Esophagus muscularis mucosa (tissue), 3 donors: Measurements from ENCODE around the gene PITRM1.

Experiments used
- POLR2A ChIP-seq: fragments of 450-650 bp; IDR thresholded peaks from one replicate; pipeline ENCODE4 v1.6.1; 2017; ENCODE audit warnings: antibody characterized with exemption, moderate library complexity, mild to moderate bottlenecking, low read depth
- POLR2AphosphoS5 ChIP-seq, 2 donors: sonication (generic); formaldehyde crosslinking; IDR thresholded peaks; one replicate each; pipeline ENCODE4 v1.6.1; 2017; ENCODE audit warnings: antibody characterized with exemption in 2 of 2
- TF ChIP-seq, protein P1 (sequence below), 3 experiments: fragments of 200-600 bp in 2 of 3; fragments of 450-650 bp in 1 of 3; sonication (generic) in 2 of 3; IDR thresholded peaks; one replicate each; pipeline ENCODE4 v1.5.1; 2017 to 2019; ENCODE audit warnings: antibody characterized with exemption in 3 of 3, mild to moderate bottlenecking in 2 of 3, moderate library complexity in 1 of 3

DNA sequence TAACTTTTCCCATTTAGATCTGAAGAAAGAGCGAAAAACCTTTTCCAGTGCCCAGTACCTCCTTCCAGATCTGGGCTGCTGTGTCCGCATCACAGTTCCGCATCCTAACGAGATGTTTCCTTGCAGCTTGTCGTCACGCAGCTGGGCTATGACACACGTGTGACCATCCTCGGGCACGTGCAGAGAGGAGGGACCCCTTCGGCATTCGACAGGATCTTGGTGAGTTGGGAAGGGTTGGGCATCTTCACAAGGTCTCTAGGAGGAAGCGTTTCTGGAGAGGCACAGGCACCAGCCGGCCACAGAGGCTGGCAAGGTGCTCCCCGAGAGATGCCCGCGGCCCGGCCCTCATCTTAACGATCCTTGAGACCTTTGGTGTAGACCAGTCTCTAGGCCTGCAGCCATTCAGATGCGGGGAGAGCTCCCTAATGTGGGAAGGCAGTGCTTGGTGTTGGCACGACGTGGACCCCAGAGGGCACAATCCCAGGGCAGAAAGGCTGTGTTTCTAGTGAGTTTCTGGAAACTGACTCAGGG lies 63.9 kb downstream of the PITRM1 start:
- TF ChIP-seq POLR2AphosphoS5 (IDR thresholded peaks at IDR 0.05) (no peak), POLR2A (no peak)
- TF ChIP-seq, protein P1, sequence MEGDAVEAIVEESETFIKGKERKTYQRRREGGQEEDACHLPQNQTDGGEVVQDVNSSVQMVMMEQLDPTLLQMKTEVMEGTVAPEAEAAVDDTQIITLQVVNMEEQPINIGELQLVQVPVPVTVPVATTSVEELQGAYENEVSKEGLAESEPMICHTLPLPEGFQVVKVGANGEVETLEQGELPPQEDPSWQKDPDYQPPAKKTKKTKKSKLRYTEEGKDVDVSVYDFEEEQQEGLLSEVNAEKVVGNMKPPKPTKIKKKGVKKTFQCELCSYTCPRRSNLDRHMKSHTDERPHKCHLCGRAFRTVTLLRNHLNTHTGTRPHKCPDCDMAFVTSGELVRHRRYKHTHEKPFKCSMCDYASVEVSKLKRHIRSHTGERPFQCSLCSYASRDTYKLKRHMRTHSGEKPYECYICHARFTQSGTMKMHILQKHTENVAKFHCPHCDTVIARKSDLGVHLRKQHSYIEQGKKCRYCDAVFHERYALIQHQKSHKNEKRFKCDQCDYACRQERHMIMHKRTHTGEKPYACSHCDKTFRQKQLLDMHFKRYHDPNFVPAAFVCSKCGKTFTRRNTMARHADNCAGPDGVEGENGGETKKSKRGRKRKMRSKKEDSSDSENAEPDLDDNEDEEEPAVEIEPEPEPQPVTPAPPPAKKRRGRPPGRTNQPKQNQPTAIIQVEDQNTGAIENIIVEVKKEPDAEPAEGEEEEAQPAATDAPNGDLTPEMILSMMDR (IDR thresholded peaks at IDR 0.05) = no peak
